HEK293 (cell line): Measurements from ENCODE around the gene RARRES2.

ENCODE experiments used
- CTCF ChIA-PET: fragments of 350-600 bp; formaldehyde crosslinking; extraction: SDS; loops from one replicate; lab custom pipeline; 2021; ENCODE audit warnings: antibody characterized with exemption; lab: Yijun Ruan, JAX
- POLR2A ChIA-PET: fragments of 300-600 bp; formaldehyde crosslinking; extraction: SDS; loops from one replicate; lab custom pipeline; 2020; ENCODE audit warnings: antibody characterized with exemption, inconsistent platforms; lab: Yijun Ruan, JAX
- H3K27ac ChIP-seq: fragments of 200-500 bp; sonication (Bioruptor generic); 2 replicates; pipeline ENCODE4 v1.5.1; 2014; ENCODE audit warnings: low read depth, low read length, control low read depth, inconsistent platforms; ENCODE audit errors: extremely low read depth
- H3K36me3 ChIP-seq, 2 experiments: fragments of 200-500 bp in 1 of 2; sonication (Bioruptor generic) in 1 of 2; 1 replicate in 1 of 2; 2 replicates in 1 of 2; pipeline ENCODE4 v1.5.1; 2014 to 2017; ENCODE audit warnings: inconsistent platforms in 2 of 2, low read length in 2 of 2; ENCODE audit not compliant: control insufficient read depth in 2 of 2, insufficient read depth in 1 of 2
- H3K4me1 ChIP-seq: fragments of 200-500 bp; sonication (Bioruptor generic); 2 replicates; pipeline ENCODE4 v1.5.1; 2014; ENCODE audit warnings: mild to moderate bottlenecking, low read length, inconsistent platforms; ENCODE audit not compliant: control insufficient read depth, insufficient read depth
- H3K4me3 ChIP-seq: 2 replicates; pipeline ENCODE4 v1.5.1; 2011; ENCODE audit warnings: low read depth, mild to moderate bottlenecking, control low read depth, low read length, moderate library complexity
- H3K9me3 ChIP-seq: fragments of 200-500 bp; sonication (Bioruptor generic); 2 replicates; pipeline ENCODE4 v1.5.1; 2014; ENCODE audit warnings: low read depth, low read length, inconsistent platforms; ENCODE audit not compliant: control insufficient read depth, insufficient read depth
- PRDM1 ChIP-seq: fragments of 450-650 bp; formaldehyde crosslinking; IDR thresholded peaks from 2 replicates; pipeline ENCODE4; 2016; ENCODE audit warnings: missing biosample characterization, missing genetic modification characterization
- ZBTB17 ChIP-seq: fragments of 450-650 bp; formaldehyde crosslinking; IDR thresholded peaks from 2 replicates; pipeline ENCODE4 v1.5.1; 2016; ENCODE audit warnings: missing biosample characterization, missing genetic modification characterization
- ZEB2 ChIP-seq: fragments of 450-650 bp; formaldehyde crosslinking; IDR thresholded peaks from 2 replicates; pipeline ENCODE4 v1.5.1; 2016; ENCODE audit warnings: missing biosample characterization, missing genetic modification characterization
- ZFHX2 ChIP-seq: fragments of 450-650 bp; formaldehyde crosslinking; conservative IDR thresholded peaks from 2 replicates; pipeline ENCODE4 v1.5.1; 2016; ENCODE audit warnings: missing biosample characterization, missing genetic modification characterization
- ZNF132 ChIP-seq: fragments of 450-650 bp; formaldehyde crosslinking; IDR thresholded peaks from 2 replicates; pipeline ENCODE4 v1.5.1; 2017; ENCODE audit warnings: missing biosample characterization, missing genetic modification characterization, borderline replicate concordance
- ZNF274 ChIP-seq, 2 experiments: fragments of 200-500 bp in 1 of 2; fragments of 450-650 bp in 1 of 2; sonication (Bioruptor generic) in 1 of 2; formaldehyde crosslinking in 1 of 2; IDR thresholded peaks; 2 replicates each; pipeline versions ENCODE4 v1.5.1 to v1.6.1; 2014 to 2016; ENCODE audit warnings: borderline replicate concordance in 1 of 2, inconsistent platforms in 1 of 2, low read length in 1 of 2, missing biosample characterization in 1 of 2, missing genetic modification characterization in 1 of 2
- ZNF426 ChIP-seq: fragments of 450-650 bp; formaldehyde crosslinking; IDR thresholded peaks from 2 replicates; pipeline ENCODE4 v1.5.1; 2017; ENCODE audit warnings: missing biosample characterization, missing genetic modification characterization, mild to moderate bottlenecking, inconsistent platforms, moderate library complexity
- ZNF623 ChIP-seq: fragments of 450-650 bp; formaldehyde crosslinking; IDR thresholded peaks from 2 replicates; pipeline ENCODE4 v1.5.1; 2016; ENCODE audit warnings: missing biosample characterization, missing genetic modification characterization
- ZNF654 ChIP-seq: fragments of 450-650 bp; formaldehyde crosslinking; IDR thresholded peaks from 2 replicates; pipeline ENCODE4 v1.5.1; 2016; ENCODE audit warnings: low read depth, missing biosample characterization, missing genetic modification characterization
- ZNF658 ChIP-seq: fragments of 450-650 bp; formaldehyde crosslinking; IDR thresholded peaks from 2 replicates; pipeline ENCODE4; 2016; ENCODE audit warnings: missing biosample characterization, missing genetic modification characterization
- ZNF747 ChIP-seq: fragments of 450-650 bp; formaldehyde crosslinking; IDR thresholded peaks from 2 replicates; pipeline ENCODE4 v1.5.1; 2016; ENCODE audit warnings: missing biosample characterization, missing genetic modification characterization
- ZNF76 ChIP-seq: fragments of 450-650 bp; formaldehyde crosslinking; IDR thresholded peaks from 2 replicates; pipeline ENCODE4; 2016; ENCODE audit warnings: low read depth, missing biosample characterization, missing genetic modification characterization, borderline replicate concordance
- ZNF830 ChIP-seq: fragments of 450-650 bp; IDR thresholded peaks from 2 replicates; pipeline ENCODE4 v1.5.0; 2018; ENCODE audit warnings: missing biosample characterization, missing genetic modification characterization, low read depth, mild to moderate bottlenecking, moderate library complexity
- ZNF837 ChIP-seq: fragments of 450-650 bp; formaldehyde crosslinking; IDR thresholded peaks from 2 replicates; pipeline ENCODE4 v1.5.1; 2016; ENCODE audit warnings: missing biosample characterization, missing genetic modification characterization
- TF ChIP-seq, protein P1 (sequence below): fragments of 450-650 bp; formaldehyde crosslinking; conservative IDR thresholded peaks from 2 replicates; pipeline ENCODE4 v1.5.1; 2016; ENCODE audit warnings: low read depth, missing biosample characterization, missing genetic modification characterization
- TF ChIP-seq, protein P2 (sequence below): fragments of 450-650 bp; formaldehyde crosslinking; IDR thresholded peaks from 2 replicates; pipeline ENCODE4 v1.5.1; 2016; ENCODE audit warnings: missing biosample characterization, missing genetic modification characterization, borderline replicate concordance
- TF ChIP-seq, protein P3 (sequence below): fragments of 450-650 bp; formaldehyde crosslinking; IDR thresholded peaks from 2 replicates; pipeline ENCODE4 v1.5.1; 2016; ENCODE audit warnings: missing biosample characterization, missing genetic modification characterization
- TF ChIP-seq, protein P4 (sequence below): fragments of 450-650 bp; formaldehyde crosslinking; IDR thresholded peaks from 2 replicates; pipeline ENCODE4 v1.5.1; 2017; ENCODE audit warnings: missing biosample characterization, missing genetic modification characterization
- TF ChIP-seq, protein P5 (sequence below): fragments of 450-650 bp; formaldehyde crosslinking; IDR thresholded peaks from 2 replicates; pipeline ENCODE4 v1.5.1; 2016; ENCODE audit warnings: missing biosample characterization, missing genetic modification characterization

Gene RARRES2

DNA sequence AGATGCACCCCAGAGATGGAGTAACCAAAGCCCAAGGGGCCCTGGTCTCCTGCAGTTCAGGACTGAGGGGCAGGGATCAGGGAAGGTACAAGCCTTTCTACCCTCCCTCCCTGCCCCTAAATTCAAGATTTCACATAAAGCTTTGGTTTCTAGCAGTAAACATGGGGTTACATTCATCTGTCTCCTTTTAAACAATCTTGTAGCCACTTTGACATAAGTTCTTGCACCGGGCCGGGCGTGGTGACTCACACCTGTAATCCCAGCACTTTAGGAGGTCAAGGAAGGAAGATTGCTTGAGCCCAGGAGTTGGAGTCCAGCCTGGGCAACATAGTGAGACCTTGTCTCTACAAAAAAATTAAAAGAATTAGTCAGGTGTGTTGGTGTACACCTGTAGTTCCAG is 14.1 kb downstream of the RARRES2 start:
- H3K4me1 ChIP-seq = no peaks in the 10 kb centered on the region
- CTCF ChIA-PET = interaction anchor here (0.7 kb wide), 1 partner anchor 361 kb away, joined by 3 read pairs; no protein-coding TSS in a partner anchor
- peaks cover 8 to 81% of the 10 kb centered on the region in 2 experiments for H3K36me3 ChIP-seq
- POLR2A ChIA-PET = interaction anchor here (0.7 kb wide), 1 partner anchor 462 kb away, joined by 3 read pairs; no protein-coding TSS in a partner anchor
- no peak overlapping the region for H3K4me3 ChIP-seq
- TF ChIP-seq ZBTB17 (tag by site-specific recombination) (no peak), ZNF76 (no peak), ZEB2 (no peak), ZNF830 (tag by site-specific recombination) (no peak), ZNF747 (no peak), PRDM1 (tag by site-specific recombination) (no peak), ZNF426 (tag by site-specific recombination) (no peak), ZNF274 (IDR thresholded peaks at IDR 0.05; ENCODE audit: low read length) (no peak), ZNF274 (tag by site-specific recombination; IDR thresholded peaks at IDR 0.05; ENCODE audit: borderline replicate concordance) (no peak)
- TF ChIP-seq, protein P1, sequence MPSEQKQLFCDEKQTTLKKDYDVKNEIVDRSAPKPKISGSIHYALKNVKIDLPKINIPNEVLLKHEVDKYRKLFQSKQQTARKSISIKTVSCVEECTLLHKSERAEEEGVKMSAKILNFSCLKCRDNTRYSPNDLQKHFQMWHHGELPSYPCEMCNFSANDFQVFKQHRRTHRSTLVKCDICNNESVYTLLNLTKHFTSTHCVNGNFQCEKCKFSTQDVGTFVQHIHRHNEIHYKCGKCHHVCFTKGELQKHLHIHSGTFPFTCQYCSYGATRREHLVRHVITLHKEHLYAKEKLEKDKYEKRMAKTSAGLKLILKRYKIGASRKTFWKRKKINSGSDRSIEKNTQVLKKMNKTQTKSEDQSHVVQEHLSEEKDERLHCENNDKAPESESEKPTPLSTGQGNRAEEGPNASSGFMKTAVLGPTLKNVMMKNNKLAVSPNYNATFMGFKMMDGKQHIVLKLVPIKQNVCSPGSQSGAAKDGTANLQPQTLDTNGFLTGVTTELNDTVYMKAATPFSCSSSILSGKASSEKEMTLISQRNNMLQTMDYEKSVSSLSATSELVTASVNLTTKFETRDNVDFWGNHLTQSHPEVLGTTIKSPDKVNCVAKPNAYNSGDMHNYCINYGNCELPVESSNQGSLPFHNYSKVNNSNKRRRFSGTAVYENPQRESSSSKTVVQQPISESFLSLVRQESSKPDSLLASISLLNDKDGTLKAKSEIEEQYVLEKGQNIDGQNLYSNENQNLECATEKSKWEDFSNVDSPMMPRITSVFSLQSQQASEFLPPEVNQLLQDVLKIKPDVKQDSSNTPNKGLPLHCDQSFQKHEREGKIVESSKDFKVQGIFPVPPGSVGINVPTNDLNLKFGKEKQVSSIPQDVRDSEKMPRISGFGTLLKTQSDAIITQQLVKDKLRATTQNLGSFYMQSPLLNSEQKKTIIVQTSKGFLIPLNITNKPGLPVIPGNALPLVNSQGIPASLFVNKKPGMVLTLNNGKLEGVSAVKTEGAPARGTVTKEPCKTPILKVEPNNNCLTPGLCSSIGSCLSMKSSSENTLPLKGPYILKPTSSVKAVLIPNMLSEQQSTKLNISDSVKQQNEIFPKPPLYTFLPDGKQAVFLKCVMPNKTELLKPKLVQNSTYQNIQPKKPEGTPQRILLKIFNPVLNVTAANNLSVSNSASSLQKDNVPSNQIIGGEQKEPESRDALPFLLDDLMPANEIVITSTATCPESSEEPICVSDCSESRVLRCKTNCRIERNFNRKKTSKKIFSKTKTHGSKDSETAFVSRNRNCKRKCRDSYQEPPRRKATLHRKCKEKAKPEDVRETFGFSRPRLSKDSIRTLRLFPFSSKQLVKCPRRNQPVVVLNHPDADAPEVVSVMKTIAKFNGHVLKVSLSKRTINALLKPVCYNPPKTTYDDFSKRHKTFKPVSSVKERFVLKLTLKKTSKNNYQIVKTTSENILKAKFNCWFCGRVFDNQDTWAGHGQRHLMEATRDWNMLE (tag by site-specific recombination) = no peak
- TF ChIP-seq, protein P2, sequence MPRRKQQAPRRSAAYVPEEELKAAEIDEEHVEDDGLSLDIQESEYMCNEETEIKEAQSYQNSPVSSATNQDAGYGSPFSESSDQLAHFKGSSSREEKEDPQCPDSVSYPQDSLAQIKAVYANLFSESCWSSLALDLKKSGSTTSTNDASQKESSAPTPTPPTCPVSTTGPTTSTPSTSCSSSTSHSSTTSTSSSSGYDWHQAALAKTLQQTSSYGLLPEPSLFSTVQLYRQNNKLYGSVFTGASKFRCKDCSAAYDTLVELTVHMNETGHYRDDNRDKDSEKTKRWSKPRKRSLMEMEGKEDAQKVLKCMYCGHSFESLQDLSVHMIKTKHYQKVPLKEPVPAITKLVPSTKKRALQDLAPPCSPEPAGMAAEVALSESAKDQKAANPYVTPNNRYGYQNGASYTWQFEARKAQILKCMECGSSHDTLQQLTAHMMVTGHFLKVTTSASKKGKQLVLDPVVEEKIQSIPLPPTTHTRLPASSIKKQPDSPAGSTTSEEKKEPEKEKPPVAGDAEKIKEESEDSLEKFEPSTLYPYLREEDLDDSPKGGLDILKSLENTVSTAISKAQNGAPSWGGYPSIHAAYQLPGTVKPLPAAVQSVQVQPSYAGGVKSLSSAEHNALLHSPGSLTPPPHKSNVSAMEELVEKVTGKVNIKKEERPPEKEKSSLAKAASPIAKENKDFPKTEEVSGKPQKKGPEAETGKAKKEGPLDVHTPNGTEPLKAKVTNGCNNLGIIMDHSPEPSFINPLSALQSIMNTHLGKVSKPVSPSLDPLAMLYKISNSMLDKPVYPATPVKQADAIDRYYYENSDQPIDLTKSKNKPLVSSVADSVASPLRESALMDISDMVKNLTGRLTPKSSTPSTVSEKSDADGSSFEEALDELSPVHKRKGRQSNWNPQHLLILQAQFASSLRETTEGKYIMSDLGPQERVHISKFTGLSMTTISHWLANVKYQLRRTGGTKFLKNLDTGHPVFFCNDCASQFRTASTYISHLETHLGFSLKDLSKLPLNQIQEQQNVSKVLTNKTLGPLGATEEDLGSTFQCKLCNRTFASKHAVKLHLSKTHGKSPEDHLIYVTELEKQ (tag by site-specific recombination) = no peak
- TF ChIP-seq, protein P3, sequence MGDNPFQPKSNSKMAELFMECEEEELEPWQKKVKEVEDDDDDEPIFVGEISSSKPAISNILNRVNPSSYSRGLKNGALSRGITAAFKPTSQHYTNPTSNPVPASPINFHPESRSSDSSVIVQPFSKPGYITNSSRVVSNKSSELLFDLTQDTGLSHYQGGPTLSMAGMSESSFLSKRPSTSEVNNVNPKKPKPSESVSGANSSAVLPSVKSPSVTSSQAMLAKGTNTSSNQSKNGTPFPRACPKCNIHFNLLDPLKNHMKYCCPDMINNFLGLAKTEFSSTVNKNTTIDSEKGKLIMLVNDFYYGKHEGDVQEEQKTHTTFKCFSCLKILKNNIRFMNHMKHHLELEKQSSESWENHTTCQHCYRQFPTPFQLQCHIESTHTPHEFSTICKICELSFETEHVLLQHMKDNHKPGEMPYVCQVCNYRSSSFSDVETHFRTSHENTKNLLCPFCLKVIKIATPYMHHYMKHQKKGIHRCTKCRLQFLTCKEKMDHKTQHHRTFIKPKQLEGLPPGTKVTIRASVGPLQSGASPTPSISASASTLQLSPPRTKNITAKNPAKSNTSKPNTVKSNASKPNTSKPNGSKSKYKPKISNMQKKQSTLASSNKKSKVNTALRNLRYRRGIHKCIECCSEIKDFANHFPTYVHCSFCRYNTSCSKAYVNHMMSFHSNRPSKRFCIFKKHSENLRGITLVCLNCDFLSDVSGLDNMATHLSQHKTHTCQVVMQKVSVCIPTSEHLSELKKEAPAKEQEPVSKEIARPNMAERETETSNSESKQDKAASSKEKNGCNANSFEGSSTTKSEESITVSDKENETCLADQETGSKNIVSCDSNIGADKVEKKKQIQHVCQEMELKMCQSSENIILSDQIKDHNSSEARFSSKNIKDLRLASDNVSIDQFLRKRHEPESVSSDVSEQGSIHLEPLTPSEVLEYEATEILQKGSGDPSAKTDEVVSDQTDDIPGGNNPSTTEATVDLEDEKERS (tag by site-specific recombination) = no peak
- no peaks in the 10 kb centered on the region for H3K9me3 ChIP-seq
- H3K27ac ChIP-seq = no peak overlapping the region

DNA sequence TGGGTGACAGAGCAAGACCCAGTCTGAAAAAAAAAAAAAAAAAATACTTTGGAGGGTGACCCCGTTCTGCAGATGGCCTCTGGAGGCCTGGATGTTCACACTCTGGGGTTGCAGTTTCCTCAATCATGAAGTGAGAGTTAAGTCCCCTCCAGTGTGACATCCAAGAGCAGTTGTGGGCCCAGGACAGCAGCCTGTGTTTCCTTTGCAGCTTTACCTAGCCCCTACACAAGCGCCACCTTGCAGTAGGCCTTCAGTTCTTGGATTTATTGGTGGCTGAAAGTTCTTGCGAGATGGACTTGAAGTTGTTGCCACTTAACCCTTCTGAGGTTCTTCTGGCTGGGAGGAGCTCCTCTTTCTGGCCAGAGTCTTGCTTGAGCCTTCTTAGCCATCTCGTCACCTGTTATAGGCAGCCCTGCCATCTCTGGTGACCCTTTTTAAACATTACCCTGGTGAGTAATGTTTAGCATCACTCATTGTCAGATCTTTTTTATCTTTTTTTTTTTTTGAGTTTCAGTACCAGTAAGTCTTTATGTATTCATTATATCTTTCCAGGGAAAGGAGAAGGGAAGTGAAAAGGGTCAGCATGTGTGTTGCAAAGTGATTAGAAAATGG is 14.7 kb downstream of the RARRES2 start:
- ChIA-PET CTCF (interaction anchor here (0.7 kb wide), 1 partner anchor 360 kb away, joined by 3 read pairs; no protein-coding TSS in a partner anchor), POLR2A (interaction anchor here (0.7 kb wide), 2 partner anchors 462 to 608 kb away, joined by 3 read pairs; no protein-coding TSS in a partner anchor)
- H3K4me1 ChIP-seq = no peaks in the 10 kb centered on the region
- H3K4me3 ChIP-seq = no peak overlapping the region
- peaks cover 8 to 75% of the 10 kb centered on the region in 2 experiments for H3K36me3 ChIP-seq
- H3K9me3 ChIP-seq = no peaks in the 10 kb centered on the region
- no peak overlapping the region for H3K27ac ChIP-seq
- TF ChIP-seq ZNF658 (no peak), ZNF132 (tag by site-specific recombination) (no peak), ZNF623 (no peak), ZNF837 (no peak), ZFHX2 (tag by site-specific recombination) (no peak), ZNF654 (tag by site-specific recombination) (no peak)
- TF ChIP-seq, protein P4, sequence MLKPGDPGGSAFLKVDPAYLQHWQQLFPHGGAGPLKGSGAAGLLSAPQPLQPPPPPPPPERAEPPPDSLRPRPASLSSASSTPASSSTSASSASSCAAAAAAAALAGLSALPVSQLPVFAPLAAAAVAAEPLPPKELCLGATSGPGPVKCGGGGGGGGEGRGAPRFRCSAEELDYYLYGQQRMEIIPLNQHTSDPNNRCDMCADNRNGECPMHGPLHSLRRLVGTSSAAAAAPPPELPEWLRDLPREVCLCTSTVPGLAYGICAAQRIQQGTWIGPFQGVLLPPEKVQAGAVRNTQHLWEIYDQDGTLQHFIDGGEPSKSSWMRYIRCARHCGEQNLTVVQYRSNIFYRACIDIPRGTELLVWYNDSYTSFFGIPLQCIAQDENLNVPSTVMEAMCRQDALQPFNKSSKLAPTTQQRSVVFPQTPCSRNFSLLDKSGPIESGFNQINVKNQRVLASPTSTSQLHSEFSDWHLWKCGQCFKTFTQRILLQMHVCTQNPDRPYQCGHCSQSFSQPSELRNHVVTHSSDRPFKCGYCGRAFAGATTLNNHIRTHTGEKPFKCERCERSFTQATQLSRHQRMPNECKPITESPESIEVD (tag by site-specific recombination) = no peak
- TF ChIP-seq, protein P5, sequence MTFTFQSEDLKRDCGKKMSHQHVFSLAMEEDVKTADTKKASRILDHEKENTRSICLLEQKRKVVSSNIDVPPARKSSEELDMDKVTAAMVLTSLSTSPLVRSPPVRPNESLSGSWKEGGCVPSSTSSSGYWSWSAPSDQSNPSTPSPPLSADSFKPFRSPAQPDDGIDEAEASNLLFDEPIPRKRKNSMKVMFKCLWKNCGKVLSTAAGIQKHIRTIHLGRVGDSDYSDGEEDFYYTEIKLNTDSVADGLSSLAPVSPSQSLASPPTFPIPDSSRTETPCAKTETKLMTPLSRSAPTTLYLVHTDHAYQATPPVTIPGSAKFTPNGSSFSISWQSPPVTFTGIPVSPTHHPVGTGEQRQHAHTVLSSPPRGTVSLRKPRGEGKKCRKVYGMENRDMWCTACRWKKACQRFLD (tag by site-specific recombination) = no peak
